Measurements from ENCODE around the gene HAGHL.

Gene HAGHL

GRCh38 chr16:776824-777223 lies 49.9 kb downstream of the HAGHL start:
- DNase-seq, result no peak

GRCh38 chr16:777826-778225 lies 50.9 kb downstream of the HAGHL start:
- DNase-seq, result no peak

- no peak for DNase-seq
These were observed 51.5 kb downstream of the HAGHL start for GRCh38 chr16:778447-778846.

GRCh38 chr16:778909-779527 lies 52.1 kb downstream of the HAGHL start:
- DNase-seq, result no peak
